NCI-H2081 treated with DMSO at 0.1 percent for 48 hours (cell line): ENCODE results near the gene KDM1A.
"Not testable (repeated sequence)": the region's sequence is repeated elsewhere in the genome, so short reads cannot be mapped to it uniquely, and the experiment has no call there.

ENCODE experiments used
- DNase-seq: peaks from one replicate; lab custom pipeline; 2025; lab: John Stamatoyannopoulos, UW

The KDM1A gene

DNA sequence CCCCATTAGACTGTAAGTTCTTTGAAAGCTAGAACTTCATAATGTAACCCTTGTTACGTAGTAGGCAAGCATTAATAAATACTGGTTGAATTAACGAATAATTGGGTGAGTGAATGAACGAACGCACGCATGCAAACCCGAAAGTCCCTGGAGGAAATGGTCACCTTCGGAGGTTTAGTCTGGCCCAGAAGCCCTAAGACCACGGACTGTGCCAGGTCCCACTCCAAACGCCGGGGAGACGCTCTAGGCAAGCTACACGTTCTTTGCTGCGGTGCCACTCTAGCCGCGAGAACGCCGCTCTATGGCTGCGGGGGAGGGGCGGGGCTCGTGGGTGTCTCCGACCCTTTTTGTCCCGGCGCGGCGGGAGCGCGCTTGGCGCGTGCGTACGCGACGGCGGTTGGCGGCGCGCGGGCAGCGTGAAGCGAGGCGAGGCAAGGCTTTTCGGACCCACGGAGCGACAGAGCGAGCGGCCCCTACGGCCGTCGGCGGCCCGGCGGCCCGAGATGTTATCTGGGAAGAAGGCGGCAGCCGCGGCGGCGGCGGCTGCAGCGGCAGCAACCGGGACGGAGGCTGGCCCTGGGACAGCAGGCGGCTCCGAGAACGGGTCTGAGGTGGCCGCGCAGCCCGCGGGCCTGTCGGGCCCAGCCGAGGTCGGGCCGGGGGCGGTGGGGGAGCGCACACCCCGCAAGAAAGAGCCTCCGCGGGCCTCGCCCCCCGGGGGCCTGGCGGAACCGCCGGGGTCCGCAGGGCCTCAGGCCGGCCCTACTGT is at the start of gene KDM1A:
KDM1A (plus strand) TSS at position 375 of the 769 bp plus-strand sequence; CDS start at position 504, 129 bp downstream.
- DNase-seq = peak; percentile 96

GRCh38 chr1:22970096-22970495 is 49.2 kb upstream of the KDM1A start:
- DNase-seq = no peak

- no peak for DNase-seq
Measured at GRCh38 chr1:22971161-22971560, 48.1 kb upstream of the KDM1A start.

DNA sequence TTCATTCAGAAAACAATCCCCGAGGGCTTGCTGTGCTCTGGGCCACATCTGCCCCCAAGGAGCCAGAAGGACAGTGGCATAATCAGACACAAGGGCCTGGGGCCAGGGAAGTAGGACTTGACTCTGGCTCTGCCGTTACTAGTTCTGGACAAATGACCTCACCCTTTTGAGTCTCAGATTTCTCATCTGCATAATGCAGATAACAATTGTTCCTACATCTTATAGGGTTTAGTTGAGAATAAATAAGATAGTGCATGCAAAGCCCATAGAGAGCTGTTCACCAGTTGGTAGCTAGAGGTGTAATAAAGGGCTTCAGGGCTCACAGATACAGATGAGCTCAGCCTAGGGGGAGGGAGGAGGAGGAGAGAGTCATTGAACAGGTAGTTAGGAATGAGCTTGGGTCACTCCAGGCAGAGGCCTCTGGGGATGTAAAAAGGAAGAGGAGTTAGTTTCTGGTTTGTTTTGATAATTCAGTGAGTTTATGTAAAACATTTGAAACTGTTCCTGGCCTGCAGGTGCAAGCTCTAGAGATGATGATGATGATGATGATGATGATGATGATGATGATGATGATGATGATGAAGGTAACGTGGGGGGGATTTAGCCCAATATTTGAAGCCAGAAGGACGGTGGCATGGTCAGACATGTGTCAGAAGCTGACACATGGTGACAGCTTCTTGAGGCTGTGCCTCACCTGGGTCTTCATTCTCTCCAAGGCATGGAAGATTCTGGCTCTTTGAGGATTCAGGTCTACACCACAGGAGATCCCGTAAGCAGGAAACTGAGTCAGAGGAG is 47.5 kb upstream of the KDM1A start:
- no peak for DNase-seq

DNA sequence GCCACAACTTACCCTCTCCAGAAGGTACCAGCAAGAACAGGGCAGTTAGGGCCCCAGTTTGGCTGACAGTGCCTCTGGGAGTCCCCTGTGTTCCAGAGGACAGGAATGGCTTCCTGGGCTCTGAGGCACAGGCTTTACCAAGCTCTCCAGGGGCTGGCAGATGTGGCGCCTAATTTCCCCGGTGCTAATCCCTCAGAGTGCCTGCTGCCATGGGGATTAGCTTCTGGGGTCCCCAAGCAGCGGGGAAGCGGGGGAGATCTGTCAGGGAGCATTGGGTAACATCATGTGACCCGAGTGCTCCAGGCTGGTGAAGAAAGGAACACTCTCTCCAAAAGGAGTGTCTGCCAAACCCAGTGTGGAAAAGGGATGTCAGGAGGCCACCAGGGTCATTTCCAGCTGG is 46.5 kb upstream of the KDM1A start, which contains the start of gene LACTBL1:
LACTBL1 (minus strand) TSS at position 107 of the 400 bp plus-strand sequence. CDS start 550 bp downstream, outside the sequence.
- no peak for DNase-seq

DNA sequence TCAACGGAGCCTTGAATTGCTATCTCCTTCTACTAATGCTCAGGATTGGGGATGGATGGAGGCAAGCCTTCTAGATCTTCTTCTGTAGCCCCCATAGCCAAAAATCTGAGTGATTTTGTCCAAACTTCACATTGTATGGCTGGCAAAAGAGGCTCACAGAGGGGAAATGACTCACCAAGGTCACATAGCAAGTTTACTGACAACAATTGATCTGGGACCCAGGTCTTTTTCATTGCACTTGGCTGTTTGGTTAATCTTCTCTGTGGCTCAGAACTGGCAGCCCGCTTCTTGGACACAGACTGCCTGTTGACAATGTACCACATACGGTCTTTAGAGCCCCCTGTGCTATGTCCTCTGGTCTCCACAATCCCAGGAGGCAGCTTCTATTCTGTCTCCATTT is 43.6 kb upstream of the KDM1A start:
- no peak for DNase-seq

GRCh38 chr1:22976127-22976460 is 43.2 kb upstream of the KDM1A start:
- no peak for DNase-seq

DNA sequence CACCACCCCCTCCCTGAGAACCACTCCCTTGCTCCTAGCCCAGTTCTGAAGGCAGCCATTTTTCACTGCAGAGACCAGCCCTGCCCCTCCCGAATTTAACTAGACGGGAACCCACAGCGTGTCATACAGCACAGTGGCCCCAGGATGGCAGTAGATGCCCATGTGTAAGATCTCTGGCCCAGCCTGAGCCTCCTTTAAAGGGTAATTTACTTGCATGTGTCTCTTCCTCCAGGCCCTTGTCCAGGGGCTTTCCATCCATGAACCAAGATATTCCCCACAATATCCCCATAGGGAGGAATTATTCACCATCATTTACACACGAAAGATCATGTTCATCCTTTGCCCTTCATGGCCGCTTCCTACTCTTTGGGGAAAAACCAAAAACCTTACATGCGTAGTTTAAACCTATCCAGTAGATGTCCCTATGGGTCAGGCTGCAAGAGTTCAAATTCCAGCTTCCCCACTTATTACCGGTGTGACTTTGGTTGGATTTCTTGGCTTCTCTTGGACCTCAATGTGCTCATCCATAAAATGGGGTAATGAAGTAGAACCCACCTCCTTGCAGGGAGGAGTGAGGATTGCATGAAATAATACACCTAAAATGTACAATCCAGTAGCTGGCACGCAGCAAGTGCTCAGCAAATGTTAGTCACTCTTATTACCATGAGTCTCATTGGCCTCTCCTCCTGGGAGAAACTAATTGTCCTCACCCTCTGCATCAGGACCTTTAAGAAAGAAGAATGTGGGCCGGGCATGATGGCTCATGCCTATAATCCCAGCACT is 42.6 kb upstream of the KDM1A start:
- DNase-seq = peak; percentile 71

- DNase-seq = no peak
Measured at GRCh38 chr1:22978299-22978698, 41.0 kb upstream of the KDM1A start.

GRCh38 chr1:22980471-22980790 is 38.8 kb upstream of the KDM1A start:
- DNase-seq = not testable (repeated sequence)

GRCh38 chr1:22983944-22984343 is 35.3 kb upstream of the KDM1A start:
- DNase-seq = no peak

DNA sequence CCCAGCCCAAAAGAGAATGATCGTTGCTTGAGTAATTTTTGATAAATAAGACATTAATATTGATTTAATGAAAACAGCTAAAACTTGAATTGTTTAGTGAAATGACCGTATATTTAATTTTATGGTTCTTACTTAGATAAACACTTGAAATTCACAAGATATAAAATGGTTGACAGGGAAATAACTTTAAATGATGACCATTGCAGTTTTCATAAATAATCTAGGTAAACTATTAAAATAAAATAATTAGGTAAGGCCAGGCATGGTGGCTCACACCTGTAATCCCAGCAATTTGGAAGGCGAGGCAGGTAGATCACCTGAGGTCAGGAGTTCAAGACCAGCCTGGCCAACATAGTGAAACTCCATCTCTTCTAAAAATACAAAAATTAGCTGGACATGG is 26.9 kb upstream of the KDM1A start:
- DNase-seq = not testable (repeated sequence)

GRCh38 chr1:22993220-22993795 is 26.0 kb upstream of the KDM1A start:
- DNase-seq = not testable (repeated sequence)

GRCh38 chr1:22995774-22996173 is 23.5 kb upstream of the KDM1A start:
- DNase-seq = no peak

- DNase-seq = not testable (repeated sequence)
Measured at GRCh38 chr1:22997528-22997927, 21.7 kb upstream of the KDM1A start.

DNA sequence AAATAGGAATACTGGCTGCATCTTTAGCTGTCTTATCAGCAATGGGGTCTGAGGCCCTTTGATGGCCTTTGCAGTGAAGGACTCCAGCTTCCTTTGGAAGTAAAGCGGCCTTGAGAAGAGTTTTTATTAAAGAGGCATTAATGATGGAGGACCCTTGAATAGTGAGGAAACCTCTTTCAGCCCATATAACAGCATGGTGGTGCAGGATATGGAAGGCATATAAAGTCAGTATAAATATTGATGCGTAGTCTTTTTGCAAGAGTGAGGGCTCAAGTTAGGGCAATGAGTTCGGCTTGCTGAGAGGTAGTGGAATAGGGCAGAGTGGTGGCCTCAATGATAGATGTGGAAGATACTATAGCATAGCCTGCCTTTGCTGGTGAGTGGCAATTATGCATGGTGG is 19.1 kb upstream of the KDM1A start:
- DNase-seq = not testable (repeated sequence)

DNA sequence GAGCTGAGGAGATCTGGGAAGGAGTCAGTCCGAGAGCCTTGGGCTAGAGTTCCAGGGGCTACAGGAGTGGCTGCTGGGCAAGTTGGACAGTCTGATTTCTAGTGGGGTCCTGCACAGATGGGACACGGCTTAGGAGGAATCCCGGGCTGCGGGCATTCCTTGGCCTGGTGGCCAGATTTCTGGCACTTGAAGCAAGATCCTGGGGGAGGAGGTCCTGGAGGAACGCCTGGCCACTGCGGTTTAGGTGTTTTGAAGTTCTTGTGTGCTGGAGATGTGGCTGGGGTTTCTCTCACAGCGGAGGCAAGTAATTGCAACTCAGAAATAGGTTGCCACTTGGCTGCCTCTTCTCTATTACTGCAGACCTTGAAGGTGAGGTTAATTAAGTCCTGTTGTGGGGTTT is 17.1 kb upstream of the KDM1A start:
- not testable (repeated sequence) for DNase-seq

DNA sequence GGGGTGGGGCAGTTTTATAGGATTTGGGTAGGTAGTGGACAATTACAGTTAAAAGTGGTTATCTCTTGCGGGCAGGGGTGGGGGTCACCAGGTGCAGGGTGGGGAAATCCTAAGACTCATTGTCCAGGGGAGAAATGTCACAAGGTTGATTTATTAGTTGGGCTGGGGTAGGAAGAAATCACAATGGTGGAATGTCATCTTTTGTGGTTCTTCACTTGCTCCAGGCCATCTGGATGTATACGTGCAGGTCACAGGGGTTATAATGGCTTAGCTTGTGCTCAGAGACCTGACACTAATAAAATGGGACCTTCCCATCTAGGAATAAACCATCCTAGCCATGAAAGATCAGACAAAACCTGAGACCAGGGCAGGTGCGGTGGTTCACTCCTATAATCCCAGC is 15.2 kb upstream of the KDM1A start:
- no peak for DNase-seq

DNA sequence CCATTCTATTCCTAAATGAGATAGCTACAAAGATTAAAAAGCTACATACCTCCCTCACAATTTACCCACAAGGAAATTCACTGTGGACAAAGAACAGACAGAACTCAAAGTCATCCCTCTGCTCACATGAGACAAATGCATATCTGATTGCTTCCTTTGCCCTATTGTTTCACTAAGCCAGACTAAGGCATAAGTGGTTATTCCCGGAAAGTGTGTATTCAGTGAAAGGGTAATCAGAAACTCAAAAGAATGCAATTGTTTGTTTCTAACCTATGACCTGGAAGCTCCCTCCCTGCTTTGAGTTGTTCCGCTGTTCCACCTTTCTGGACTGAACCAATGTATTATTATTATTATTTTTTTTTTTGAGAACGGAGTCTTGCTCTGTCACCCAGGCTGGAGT is 14.5 kb upstream of the KDM1A start:
- not testable (repeated sequence) for DNase-seq

DNA sequence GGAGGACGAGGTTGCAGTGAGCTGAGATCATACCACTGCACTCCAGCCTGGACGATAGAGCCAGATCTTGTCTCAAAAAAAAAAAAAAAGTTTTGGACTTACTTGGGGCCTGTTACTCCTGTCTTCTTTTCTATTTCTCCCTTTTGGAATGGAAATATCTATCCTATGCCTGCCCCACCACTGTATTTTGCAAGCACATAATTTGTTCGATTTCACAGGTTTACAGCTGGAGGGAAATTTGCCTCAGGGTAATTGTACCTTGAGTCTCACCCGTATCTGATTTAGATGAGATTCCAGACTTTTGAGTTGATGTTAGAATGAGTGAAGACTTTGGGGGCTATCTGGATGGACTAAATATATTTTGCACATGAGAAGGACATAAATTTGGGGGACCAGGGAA is 12.2 kb upstream of the KDM1A start:
- DNase-seq = no peak

GRCh38 chr1:23008901-23009300 is 10.4 kb upstream of the KDM1A start:
- no peak for DNase-seq

GRCh38 chr1:23010025-23010424 is 9.2 kb upstream of the KDM1A start:
- DNase-seq = not testable (repeated sequence)
